Effector memory CD8-positive, alpha-beta T cell (primary cell): ENCODE results near the gene TFEB.

ENCODE experiments used
- ATAC-seq: fragments of 150-1000 bp; cut with Tn5 transposase; replicated peaks from 2 replicates; pipeline ENCODE4 v1.10.0; 2021; ENCODE audit warnings: mild to moderate bottlenecking, moderate library complexity
- DNase-seq, 3 experiments: peaks; one replicate each; pipeline ENCODE4 v3.0.0; 2021
- H3K27ac Mint-ChIP-seq, 2 donors: one replicate each; pipeline ENCODE4 v1.8.0; 2022; ENCODE audit warnings: mild to moderate bottlenecking in 2 of 2, mixed read lengths in 2 of 2, moderate library complexity in 2 of 2
- H3K27me3 Mint-ChIP-seq, 2 donors: one replicate each; pipeline ENCODE4 v1.8.0; 2022; ENCODE audit warnings: mixed read lengths in 2 of 2
- H3K36me3 Mint-ChIP-seq: one replicate; pipeline ENCODE4 v1.8.0; 2022; ENCODE audit warnings: mild to moderate bottlenecking, moderate library complexity, mixed read lengths; ENCODE audit not compliant: insufficient read depth
- H3K4me1 Mint-ChIP-seq, 2 donors: one replicate each; pipeline ENCODE4 v1.8.0; 2022; ENCODE audit warnings: low read depth in 2 of 2, mixed read lengths in 2 of 2
- H3K4me3 Mint-ChIP-seq, 2 donors: one replicate each; pipeline ENCODE4 v1.8.0; 2022; ENCODE audit warnings: mild to moderate bottlenecking in 2 of 2, mixed read lengths in 2 of 2, moderate library complexity in 2 of 2
- H3K9me3 Mint-ChIP-seq, 2 donors: one replicate each; pipeline ENCODE4 v1.8.0; 2022; ENCODE audit warnings: mixed read lengths in 2 of 2

TFEB gene

DNA sequence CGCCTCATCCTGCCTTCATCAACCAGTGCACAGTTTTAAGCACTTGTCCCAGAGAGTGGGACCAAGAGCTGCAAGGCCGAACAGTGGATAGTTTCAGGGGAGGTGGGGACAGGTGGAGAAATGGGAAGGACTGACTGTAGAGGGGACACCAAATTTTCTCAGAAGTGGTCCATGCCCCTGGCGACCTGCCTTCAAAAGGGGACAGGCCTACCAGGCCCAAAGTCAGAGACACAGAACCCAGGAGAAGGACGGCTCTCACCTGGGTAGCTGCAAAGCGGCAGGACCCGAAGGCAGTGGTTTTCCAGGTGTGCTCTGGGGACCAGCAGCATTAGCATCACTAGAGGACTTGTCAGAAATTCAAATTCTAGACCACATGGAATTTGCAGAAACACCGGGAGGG is 5.8 kb downstream of the TFEB start:
- Mint-ChIP-seq H3K27ac (peak overlapping the region; percentile 70 to 81), H3K9me3 (no peaks in the 10 kb centered on the region), H3K27me3 (no peaks in the 10 kb centered on the region), H3K36me3 (peaks cover 33% of the 10 kb centered on the region), H3K4me1 (peaks cover 49 to 56% of the 10 kb centered on the region in 2 donors), H3K4me3 (peak overlapping the region in 1 of 2 donors; percentile 79)
- DNase-seq (no peak), ATAC-seq (no peak)

DNA sequence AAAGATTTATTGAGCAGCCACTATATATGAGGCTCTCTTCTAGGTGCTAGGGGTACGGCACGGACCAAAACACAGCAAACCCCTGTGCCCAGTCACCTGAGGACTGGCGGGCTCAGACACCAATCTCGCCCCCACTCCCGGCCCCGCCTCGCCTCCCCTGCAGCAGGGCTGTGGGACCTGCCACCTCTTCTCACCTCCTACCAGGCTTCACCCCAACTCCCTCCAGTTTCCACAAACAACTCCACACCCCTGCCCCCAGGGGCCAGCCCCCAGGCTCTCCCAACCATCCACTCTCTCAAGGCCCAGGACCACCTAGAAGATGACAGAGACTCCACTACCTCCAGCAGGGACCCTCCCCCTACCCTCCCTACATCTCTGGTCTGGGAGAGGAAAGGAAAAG is 6.5 kb downstream of the TFEB start:
- Mint-ChIP-seq H3K9me3 (no peaks in the 10 kb centered on the region), H3K4me1 (peaks cover 53 to 58% of the 10 kb centered on the region in 2 donors), H3K27me3 (no peaks in the 10 kb centered on the region)

GRCh38 chr6:41728073-41728936 is 7.1 kb downstream of the TFEB start:
- peak overlapping the region; percentile 63 to 79 for H3K4me3 Mint-ChIP-seq
- H3K36me3 Mint-ChIP-seq, result peaks cover 20% of the 10 kb centered on the region
- no peak for DNase-seq
- peak overlapping the region; percentile 59 to 81 for H3K27ac Mint-ChIP-seq
- H3K9me3 Mint-ChIP-seq, result no peaks in the 10 kb centered on the region
- H3K27me3 Mint-ChIP-seq, result no peaks in the 10 kb centered on the region
- no peak for ATAC-seq
- H3K4me1 Mint-ChIP-seq, result peaks cover 57% of the 10 kb centered on the region in 2 donors

More for the DNA sequence above, 6.5 kb downstream of the TFEB start:
- Mint-ChIP-seq H3K27ac (peak overlapping the region; percentile 59 to 81), H3K4me3 (peak overlapping the region; percentile 63 to 79), H3K36me3 (peaks cover 27% of the 10 kb centered on the region)
- DNase-seq, result no peak
- no peak for ATAC-seq

DNA sequence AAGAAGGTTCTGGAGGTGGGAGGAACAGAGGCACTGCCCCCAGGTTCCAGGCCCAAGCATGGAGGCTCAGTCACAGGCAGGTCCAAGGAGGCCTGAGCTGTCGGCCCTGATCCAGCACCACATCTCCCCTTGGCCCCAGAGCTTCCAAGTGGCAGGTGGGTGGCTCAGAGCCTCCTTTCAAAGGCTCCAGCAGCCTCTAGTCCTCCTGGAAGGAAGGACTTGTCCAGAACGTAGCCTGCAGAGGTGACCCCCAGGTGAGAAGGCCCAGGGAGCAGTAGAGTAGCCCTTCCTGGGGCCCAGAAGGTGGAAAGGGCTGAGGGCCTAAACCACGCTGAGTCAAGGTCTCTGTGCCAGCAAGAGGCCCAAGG is 7.7 kb downstream of the TFEB start:
- peaks cover 16% of the 10 kb centered on the region for H3K36me3 Mint-ChIP-seq
- ATAC-seq (no peak), DNase-seq (no peak)
- H3K9me3 Mint-ChIP-seq, result no peaks in the 10 kb centered on the region
- H3K4me1 Mint-ChIP-seq, result peaks cover 56 to 57% of the 10 kb centered on the region in 2 donors
- H3K27me3 Mint-ChIP-seq, result no peaks in the 10 kb centered on the region
- peak overlapping the region; percentile 68 to 79 for H3K4me3 Mint-ChIP-seq
- H3K27ac Mint-ChIP-seq, result peak overlapping the region; percentile 59 to 97

- Mint-ChIP-seq H3K27me3 (no peaks in the 10 kb centered on the region), H3K36me3 (peaks cover 13% of the 10 kb centered on the region), H3K4me3 (peak overlapping the region; percentile 68 to 79), H3K27ac (peak overlapping the region; percentile 59 to 97), H3K9me3 (no peaks in the 10 kb centered on the region), H3K4me1 (peaks cover 52 to 53% of the 10 kb centered on the region in 2 donors)
- ATAC-seq, result peak; percentile 41
- DNase-seq, result no peak
Observed at GRCh38 chr6:41726876-41727275, 8.5 kb downstream of the TFEB start.

DNA sequence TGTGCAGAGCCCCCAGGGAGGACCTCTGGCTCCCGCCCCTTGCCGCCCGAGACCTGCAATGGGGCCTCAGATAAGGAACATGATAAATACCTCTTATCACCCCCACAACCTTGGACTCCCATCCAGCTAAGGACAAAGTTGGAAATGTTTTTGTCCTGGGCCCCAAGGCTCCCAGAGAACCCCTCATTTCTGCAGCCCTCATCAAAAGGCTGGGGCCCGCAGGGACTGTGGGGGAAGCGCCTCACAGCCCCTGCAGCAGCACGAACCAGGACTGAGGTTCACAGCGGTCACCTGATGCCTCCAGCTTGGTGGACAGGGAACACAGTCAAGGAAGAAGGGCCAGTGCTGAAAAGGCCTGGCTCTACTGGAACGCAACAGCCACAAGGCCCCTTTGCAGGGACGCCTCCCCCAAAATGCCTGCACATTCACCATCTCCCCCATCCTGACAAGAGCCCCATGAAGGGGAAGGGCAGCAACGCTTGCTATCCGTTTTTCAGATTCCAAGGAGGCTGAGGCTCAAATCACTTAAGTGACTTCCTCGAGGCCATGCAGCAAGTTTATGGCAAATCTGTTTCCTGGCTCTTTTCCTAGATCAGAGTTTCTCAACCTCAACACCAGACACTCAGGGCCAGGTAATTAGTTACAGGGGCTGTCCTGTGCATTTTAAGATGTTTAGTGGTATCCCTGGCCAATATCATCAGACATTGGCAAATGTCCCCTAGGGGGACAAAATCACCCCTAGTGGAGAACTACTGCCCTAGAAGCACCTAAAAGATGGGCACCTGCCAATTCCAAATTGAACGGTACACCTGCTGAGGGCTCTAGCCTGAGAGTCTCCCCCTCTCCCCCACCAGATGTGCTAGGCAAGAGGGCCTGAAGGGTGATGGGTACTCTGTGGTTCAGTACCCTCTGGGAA is 10.6 kb downstream of the TFEB start:
- no peak for ATAC-seq
- no peak overlapping the region for H3K4me3 Mint-ChIP-seq
- peak overlapping the region; percentile 82 to 97 for H3K27ac Mint-ChIP-seq
- H3K36me3 Mint-ChIP-seq, result peaks cover 13% of the 10 kb centered on the region
- peaks cover 42 to 45% of the 10 kb centered on the region in 2 donors for H3K4me1 Mint-ChIP-seq
- H3K9me3 Mint-ChIP-seq, result no peaks in the 10 kb centered on the region
- DNase-seq, result no peak
- H3K27me3 Mint-ChIP-seq, result no peaks in the 10 kb centered on the region

DNA sequence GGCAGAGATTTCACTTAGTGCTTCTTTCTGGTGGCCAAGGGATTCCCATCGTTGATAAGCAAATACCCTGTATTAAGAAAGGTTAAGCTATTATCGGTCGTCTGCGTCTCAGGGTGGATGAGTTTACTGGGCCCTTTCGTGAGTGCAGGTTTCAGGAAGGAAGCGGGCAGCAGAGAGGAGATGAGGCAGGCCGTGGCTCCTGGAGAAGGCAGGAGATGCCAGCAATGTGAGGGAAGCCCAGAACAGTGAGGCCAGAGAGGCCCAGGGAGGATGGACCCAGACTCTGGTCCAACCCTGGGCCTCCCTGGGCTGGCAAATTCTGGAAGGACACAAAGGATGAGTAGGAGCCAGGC is 11.2 kb downstream of the TFEB start:
- H3K4me3 Mint-ChIP-seq, result peak overlapping the region in 1 of 2 donors; percentile 27
- H3K36me3 Mint-ChIP-seq, result peaks cover 13% of the 10 kb centered on the region
- H3K4me1 Mint-ChIP-seq, result peaks cover 42 to 45% of the 10 kb centered on the region in 2 donors
- H3K27ac Mint-ChIP-seq, result peak overlapping the region; percentile 82
- H3K9me3 Mint-ChIP-seq, result no peaks in the 10 kb centered on the region
- no peak for DNase-seq
- no peaks in the 10 kb centered on the region for H3K27me3 Mint-ChIP-seq
- no peak for ATAC-seq

DNA sequence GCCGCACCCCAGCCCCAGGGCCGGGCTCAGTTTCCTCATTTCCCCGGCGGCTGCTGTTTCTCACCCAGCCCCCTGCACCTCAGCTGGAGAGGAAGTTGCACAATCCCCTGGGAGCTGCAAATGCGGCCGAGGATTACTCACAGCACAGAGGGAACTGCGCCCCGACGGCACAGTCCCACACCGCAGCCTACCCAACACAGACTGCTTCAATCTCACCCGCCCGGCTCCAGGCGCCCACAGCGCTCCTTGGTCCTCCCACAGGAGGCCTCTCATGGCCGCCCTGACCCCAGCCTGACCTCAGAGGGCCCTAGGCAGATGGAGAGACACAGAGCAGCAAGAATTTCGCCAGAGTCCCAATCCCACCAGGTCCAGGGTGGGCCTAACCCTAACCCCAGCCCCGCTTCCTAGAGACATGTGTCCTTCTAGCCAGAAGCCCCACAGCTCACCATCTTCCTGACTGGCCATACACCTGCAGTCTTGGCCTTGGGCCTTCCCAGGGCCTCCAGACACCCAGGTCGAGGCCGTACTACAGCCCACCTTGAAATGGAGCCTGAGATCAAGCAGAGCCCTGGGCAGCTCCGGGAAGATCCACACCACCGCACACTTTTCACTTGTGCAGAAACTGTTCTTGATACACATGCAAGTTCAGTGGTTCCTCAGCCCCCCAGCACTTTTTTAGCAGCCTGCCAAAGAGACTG is 11.7 kb downstream of the TFEB start:
- Mint-ChIP-seq H3K27ac (peak overlapping the region; percentile 82), H3K4me1 (peaks cover 39 to 40% of the 10 kb centered on the region in 2 donors), H3K4me3 (peak overlapping the region; percentile 27 to 33), H3K27me3 (no peaks in the 10 kb centered on the region), H3K9me3 (no peaks in the 10 kb centered on the region), H3K36me3 (peaks cover 13% of the 10 kb centered on the region)
- ATAC-seq (peak; percentile 68), DNase-seq (no peak)

DNA sequence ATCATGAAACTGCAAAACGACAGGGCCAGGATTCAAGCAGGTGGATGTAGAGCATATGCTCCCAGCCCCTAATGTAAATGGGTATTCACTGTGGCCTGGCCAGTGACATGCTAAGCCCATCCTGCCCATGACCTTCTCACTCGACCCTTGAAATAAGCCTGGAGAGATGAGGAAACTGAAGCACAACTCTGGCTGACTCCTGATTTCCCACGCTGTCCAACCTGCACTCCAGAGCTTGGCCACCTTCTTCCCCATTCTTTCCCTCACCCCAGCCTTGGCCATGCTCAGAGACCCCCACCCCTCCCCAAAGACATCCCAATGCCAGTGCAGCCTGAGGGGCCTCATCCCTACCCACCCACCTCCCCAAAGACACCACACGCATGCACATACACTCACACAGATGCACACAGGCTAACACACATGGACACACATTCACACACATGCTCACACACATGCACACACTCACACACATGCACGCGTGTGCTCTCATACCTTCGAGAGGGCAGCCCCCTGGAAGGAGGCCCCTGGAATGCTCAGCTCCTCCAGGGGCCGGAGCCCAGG is 12.4 kb downstream of the TFEB start:
- Mint-ChIP-seq H3K27ac (no peak overlapping the region), H3K27me3 (no peaks in the 10 kb centered on the region), H3K4me3 (peak overlapping the region in 1 of 2 donors; percentile 27), H3K9me3 (no peaks in the 10 kb centered on the region), H3K4me1 (peaks cover 34 to 38% of the 10 kb centered on the region in 2 donors), H3K36me3 (peaks cover 13% of the 10 kb centered on the region)
- DNase-seq (no peak), ATAC-seq (no peak)

- H3K4me3 Mint-ChIP-seq, result no peak overlapping the region
- no peak for ATAC-seq
Observed at GRCh38 chr6:41721414-41721813, 14.0 kb downstream of the TFEB start.

DNA sequence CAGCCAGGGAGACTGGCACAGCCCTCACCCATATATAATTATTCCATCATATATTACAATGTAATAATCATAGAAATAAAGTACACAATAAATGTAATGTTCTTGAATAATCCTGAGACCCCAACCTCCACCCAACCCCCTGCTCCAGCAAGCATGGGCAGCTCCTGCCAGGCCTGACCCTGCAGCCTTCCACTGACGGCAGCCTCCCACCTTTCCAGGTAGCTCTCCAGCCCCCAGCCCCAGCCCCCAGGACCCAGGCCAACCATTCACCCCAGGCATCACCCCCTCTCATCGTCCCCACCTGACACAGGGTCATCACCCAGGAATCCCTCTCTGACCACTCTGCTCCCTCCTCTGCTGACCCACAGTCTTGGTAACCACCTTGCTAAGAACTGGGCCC is 14.6 kb downstream of the TFEB start:
- Mint-ChIP-seq H3K9me3 (no peaks in the 10 kb centered on the region), H3K4me1 (peaks cover 39 to 46% of the 10 kb centered on the region in 2 donors), H3K4me3 (no peak overlapping the region), H3K27ac (peak overlapping the region; percentile 52 to 62), H3K36me3 (peaks cover 10% of the 10 kb centered on the region), H3K27me3 (no peaks in the 10 kb centered on the region)
- ATAC-seq, result no peak
- DNase-seq, result no peak

More at GRCh38 chr6:41721414-41721813, 14.0 kb downstream of the TFEB start:
- H3K27ac Mint-ChIP-seq, result peak overlapping the region; percentile 52 to 62
- H3K36me3 Mint-ChIP-seq, result peaks cover 10% of the 10 kb centered on the region
- peaks cover 34 to 41% of the 10 kb centered on the region in 2 donors for H3K4me1 Mint-ChIP-seq
- DNase-seq, result no peak
- H3K27me3 Mint-ChIP-seq, result no peaks in the 10 kb centered on the region
- no peaks in the 10 kb centered on the region for H3K9me3 Mint-ChIP-seq

DNA sequence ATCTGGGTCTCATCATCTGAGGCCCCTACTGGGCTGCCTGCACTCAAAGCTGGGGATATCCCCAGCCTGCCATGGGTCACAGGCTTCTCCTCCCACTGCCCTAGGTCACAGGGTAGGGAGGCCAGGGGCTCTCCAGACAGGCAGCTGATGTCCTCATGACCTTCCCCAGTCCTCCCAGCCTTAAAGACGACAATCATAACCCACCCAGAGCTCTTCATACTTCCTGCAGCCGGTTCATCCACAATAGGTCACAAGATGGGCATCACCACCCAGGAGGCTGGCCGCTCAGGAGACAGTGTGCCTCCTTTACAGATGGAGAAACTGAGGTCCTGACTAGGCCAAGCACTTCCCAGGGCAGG is 15.2 kb downstream of the TFEB start:
- peaks cover 42 to 45% of the 10 kb centered on the region in 2 donors for H3K4me1 Mint-ChIP-seq
- peaks cover 10% of the 10 kb centered on the region for H3K36me3 Mint-ChIP-seq
- no peak overlapping the region for H3K27ac Mint-ChIP-seq
- no peak overlapping the region for H3K4me3 Mint-ChIP-seq
- H3K9me3 Mint-ChIP-seq, result no peaks in the 10 kb centered on the region
- ATAC-seq, result no peak
- no peaks in the 10 kb centered on the region for H3K27me3 Mint-ChIP-seq
- no peak for DNase-seq
